ENCODE data around the gene TTC39A.

TTC39A gene

DNA sequence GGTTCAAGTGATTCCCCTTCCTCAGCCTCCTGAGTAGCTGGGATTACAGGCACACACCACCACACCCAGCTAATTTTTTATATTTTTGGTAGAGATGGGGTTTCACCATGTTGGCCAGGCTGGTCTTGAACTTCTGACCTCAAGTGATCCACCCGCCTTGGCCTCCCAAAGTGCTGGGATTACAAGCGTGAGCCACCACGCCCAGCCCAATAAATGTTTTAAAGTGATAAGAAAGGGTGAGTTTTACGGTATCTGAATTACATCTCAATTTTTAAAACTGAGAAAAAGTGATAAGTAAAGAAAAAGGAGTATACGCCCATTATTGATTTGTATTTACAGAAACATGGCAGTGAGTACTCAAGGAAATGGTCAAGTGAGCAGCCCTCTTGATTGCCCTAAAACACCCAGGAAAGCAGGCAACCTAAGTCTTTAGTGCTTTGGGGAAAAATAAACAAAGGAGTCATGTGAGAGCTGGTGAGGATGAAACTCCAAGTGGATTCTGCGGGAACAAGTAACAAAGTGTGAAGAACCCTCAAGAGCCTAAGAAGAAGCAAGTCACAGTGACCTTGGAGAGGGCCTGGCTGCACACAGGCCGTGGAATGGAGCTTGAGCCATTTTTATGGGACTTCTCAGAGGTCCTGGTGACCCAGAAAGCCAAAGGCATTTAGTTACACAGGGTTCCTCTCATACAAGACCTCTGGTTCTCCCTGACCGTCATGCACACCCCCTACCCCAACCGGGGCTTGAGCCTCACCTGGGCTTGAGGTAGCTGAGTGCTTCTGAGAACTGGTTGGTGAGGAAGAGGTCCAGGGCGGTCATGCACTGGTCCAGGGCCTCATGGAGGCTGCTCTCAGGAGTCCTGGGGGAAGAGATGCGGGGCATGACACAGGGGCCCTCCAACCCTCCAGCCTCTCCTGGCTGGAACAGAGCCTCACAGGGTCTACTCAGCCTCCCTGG is 9.1 kb downstream of the TTC39A start:
- TF ChIP-seq, protein P1, sequence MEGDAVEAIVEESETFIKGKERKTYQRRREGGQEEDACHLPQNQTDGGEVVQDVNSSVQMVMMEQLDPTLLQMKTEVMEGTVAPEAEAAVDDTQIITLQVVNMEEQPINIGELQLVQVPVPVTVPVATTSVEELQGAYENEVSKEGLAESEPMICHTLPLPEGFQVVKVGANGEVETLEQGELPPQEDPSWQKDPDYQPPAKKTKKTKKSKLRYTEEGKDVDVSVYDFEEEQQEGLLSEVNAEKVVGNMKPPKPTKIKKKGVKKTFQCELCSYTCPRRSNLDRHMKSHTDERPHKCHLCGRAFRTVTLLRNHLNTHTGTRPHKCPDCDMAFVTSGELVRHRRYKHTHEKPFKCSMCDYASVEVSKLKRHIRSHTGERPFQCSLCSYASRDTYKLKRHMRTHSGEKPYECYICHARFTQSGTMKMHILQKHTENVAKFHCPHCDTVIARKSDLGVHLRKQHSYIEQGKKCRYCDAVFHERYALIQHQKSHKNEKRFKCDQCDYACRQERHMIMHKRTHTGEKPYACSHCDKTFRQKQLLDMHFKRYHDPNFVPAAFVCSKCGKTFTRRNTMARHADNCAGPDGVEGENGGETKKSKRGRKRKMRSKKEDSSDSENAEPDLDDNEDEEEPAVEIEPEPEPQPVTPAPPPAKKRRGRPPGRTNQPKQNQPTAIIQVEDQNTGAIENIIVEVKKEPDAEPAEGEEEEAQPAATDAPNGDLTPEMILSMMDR (IDR thresholded peaks at IDR 0.05; ENCODE audit: borderline replicate concordance, control extremely low read depth, extremely low read depth, insufficient read depth, missing control alignments) = no peak
- in situ Hi-C loops (cut with MboI; ENCODE audit: low sequenced_read_pairs, unreplicated experiment) = no loop called here
- DNase-seq (ENCODE audit: low spot score) = no peak

DNA sequence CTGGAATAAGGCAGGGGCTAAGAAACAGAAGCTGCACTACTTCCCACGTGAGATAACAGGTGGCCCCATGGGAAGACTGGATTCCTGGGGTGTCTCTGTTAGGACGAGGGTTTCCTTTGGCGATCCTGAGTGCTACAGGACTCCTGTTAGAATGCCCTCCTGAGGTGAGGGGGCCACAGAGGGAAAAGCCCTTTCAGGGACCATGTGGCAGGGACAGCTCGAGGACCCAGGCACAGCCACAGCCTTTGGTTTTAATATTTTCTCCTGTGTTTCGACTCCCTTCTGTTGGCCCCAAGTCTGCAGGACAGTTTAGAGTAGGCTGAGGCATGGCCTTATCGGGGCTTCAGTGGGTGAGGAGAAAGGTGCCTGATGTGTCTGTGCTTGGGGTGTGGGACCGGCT is 12.6 kb downstream of the TTC39A start:
- DNase-seq (ENCODE audit: low spot score) = no peak
- in situ Hi-C loops (cut with MboI; ENCODE audit: low sequenced_read_pairs, unreplicated experiment) = no loop called here
- TF ChIP-seq, protein P1 (IDR thresholded peaks at IDR 0.05; ENCODE audit: borderline replicate concordance, control extremely low read depth, extremely low read depth, insufficient read depth, missing control alignments) = no peak

DNA sequence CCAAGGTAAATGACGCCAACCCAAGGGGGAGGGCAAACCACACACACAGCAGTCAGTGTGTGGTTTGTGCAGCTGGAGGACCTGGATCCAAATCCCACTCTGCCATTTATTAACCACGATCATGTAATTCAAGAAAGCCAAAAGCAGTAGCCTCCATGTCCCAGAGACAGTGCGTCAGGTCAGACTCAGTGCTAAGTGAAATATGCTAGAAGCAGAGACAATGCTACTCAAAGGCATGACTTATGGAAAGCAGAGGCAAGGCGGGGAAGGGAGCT is 13.6 kb downstream of the TTC39A start:
- no peak for DNase-seq (ENCODE audit: low spot score)
- TF ChIP-seq, protein P1 (IDR thresholded peaks at IDR 0.05; ENCODE audit: borderline replicate concordance, control extremely low read depth, extremely low read depth, insufficient read depth, missing control alignments) = no peak
- in situ Hi-C loops (cut with MboI; ENCODE audit: low sequenced_read_pairs, unreplicated experiment) = no loop called here

DNA sequence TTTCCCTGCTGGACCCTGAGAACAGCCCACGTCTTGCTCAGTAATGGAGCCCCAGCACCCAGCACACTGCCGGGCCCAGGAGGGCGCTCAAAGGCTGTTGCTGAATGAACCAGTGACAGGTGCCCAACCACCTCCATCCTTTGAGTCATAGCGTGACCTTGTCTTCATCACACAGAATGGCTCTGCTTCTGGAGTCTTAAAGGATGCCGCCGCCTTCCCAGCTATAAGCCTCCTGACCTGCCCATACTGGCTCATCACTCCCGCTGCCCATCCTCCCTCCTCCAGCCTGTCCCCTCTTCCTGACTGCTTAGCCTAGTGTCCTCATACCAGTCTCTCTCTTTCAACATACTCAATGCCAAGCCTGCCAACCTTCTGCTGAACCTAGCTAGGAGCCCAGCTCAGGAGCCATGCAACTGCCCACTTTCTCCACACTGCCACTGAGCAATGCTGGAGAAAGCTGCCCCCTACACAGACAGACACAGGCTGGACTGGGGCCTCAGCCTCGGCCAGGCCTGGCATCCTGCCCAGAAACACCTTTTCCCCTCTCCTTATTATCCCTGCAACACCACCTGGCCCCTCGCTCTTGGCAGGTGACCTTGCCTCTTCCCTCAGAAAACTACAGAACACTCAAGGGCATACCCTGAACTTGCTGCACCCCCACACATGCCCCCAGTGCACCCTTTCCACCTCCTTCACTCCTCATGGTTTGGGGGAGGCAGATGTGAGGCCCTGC is 14.1 kb downstream of the TTC39A start:
- TF ChIP-seq, protein P1 (IDR thresholded peaks at IDR 0.05; ENCODE audit: borderline replicate concordance, control extremely low read depth, extremely low read depth, insufficient read depth, missing control alignments) = no peak

DNA sequence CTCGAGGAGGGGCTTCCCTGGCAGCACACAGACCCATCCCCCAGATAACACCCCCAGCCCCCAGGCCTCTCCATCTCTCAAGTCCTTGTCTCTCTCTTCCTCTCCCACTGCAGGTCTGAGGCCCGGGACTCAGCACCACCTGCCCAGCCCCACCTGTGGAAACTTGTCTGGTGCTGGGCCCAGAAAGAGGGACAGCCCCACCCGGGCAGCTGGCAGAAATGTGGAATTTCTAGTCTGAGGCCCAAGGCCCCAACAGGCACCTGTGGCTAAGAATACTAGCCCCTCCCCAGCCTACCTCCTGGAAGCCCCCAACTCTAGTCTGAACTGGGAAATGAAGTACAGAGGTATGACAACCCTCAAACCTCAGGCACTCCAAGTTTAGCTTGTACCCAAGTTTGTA is 15.4 kb downstream of the TTC39A start:
- in situ Hi-C loops (cut with MboI; ENCODE audit: low sequenced_read_pairs, unreplicated experiment) = no loop called here
- TF ChIP-seq, protein P1 (IDR thresholded peaks at IDR 0.05; ENCODE audit: borderline replicate concordance, control extremely low read depth, extremely low read depth, insufficient read depth, missing control alignments) = no peak
- DNase-seq (ENCODE audit: low spot score) = no peak

More for the DNA sequence above, 14.1 kb downstream of the TTC39A start:
- DNase-seq (ENCODE audit: low spot score) = no peak
- in situ Hi-C loops (cut with MboI; ENCODE audit: low sequenced_read_pairs, unreplicated experiment) = no loop called here

DNA sequence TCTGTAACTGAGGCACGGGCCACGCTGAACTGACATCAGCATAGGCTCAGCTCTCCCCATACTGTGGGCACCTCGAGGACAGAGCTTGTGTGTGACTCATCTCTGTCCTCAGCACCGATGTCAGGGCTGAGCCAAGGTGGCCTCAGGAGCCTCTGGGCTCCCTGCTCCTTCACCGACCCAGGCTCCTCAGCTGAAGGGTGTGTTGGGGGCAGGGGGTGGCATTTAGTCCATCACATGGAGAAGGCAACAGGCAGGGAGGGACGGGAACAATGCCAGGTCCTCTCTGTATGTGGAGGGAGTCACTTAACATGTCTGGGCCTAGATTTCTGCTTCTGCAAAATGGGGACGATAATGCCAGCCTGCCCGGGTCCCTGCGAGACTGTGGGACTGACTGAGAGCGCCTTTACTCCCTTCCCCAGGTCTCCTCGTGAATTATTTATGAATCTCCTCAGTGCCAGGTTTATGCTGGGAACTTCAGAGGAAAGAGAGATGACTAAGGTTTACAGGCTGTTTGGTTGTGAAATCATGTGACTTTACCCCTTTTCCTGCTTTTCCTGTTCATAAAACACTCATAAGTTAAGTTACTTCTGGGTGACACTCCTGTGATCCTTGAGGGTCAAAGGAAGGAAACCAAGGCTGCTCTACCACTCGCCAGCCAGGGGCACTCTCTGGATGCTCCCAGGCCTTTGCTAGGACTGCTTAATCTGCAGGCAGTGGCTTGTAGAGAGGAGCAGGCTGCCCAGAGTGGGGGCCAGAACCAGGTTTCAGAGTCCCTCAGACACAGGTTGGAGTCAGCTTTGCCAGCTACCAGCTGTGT is 16.2 kb downstream of the TTC39A start:
- DNase-seq (ENCODE audit: low spot score) = no peak
- in situ Hi-C loops (cut with MboI; ENCODE audit: low sequenced_read_pairs, unreplicated experiment) = no loop called here
- TF ChIP-seq, protein P1 (IDR thresholded peaks at IDR 0.05; ENCODE audit: borderline replicate concordance, control extremely low read depth, extremely low read depth, insufficient read depth, missing control alignments) = no peak

Data from GM13976 (cell line).